Uterus (tissue), 2 donors: ENCODE measurements around the gene EPB41L1.

Experiments
- CTCF ChIP-seq, 4 experiments: fragments of 200-600 bp in 2 of 4; fragments of 450-650 bp in 2 of 4; sonication (generic) in 2 of 4; IDR thresholded peaks; one replicate each; pipeline ENCODE4 v1.5.1; 2016 to 2019; ENCODE audit warnings: antibody characterized with exemption in 4 of 4, mild to moderate bottlenecking in 2 of 4, moderate library complexity in 1 of 4
- POLR2A ChIP-seq, 2 donors: fragments of 450-650 bp; IDR thresholded peaks; one replicate each; pipeline ENCODE4 v1.6.1; 2016; ENCODE audit warnings: antibody characterized with exemption in 2 of 2, mild to moderate bottlenecking in 1 of 2, moderate library complexity in 1 of 2

- no peak for TF ChIP-seq POLR2A (IDR thresholded peaks at IDR 0.05)
- no peak for TF ChIP-seq CTCF (IDR thresholded peaks at IDR 0.05)
These were observed 41.5 kb upstream of the EPB41L1 start for GRCh38 chr20:36113036-36113435.
